GM21515 (cell line): ENCODE results near the gene KMT2E.

Experiments
- ATAC-seq: cut with Tn5 transposase; IDR thresholded peaks from one replicate; pipeline ENCODE4 v1.9.1; 2021; ENCODE audit not compliant: unreplicated experiment

KMT2E gene

DNA sequence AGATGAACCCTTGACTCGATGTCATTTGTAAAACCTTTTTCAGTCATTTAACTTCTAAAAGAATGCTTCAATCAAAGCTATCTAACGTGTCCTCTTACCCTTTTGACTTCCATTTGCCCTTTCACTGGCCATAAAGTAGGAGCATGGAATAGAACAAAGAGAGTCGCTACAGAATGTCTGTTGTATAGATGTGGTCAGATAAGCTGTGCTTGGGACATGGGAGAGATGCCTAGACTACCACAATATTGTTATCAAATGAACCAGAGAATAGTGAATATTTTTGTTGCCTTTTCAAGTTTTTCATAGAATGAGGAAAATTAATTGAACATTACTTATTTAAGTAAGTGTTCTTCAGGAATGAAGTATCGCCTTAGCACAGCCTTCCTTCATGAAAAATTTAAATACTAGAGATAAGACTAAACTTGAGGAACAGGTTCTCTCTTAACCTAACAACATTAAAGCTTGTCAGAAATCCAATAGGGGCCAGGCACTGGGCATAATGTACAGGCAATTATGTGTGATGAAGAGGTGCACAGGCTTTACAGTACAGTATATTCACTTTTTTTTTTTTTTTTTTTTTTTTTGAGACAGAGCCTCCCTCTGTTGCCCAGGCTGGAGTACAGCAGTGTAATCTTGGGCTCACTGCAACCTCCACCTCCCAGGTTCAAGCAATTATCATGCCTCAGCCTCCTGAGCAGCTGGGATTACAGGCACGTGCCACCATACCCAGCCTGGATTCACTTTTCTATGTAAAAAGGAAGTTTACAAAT is 7.5 kb upstream of the KMT2E start:
- no peak for ATAC-seq

DNA sequence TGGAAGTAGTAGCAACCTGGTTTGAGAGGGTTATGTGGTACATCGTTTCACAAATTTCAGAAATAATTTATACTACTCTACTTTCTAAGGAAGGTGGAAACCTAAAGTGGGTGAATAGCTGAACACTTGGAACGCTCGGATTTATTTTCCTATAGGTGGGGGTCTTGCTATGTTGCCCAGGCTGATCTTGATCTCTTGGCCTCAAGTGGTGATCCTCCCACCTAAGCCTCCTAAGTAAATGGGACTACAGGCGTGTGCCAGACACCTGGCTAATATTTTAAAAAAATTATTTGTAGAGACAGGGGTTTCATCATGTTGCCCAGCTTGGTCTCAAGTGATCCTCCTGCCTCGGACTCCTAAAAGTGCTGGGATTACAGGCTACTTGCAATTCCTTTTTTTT is 6.7 kb upstream of the KMT2E start:
- ATAC-seq: no peak

DNA sequence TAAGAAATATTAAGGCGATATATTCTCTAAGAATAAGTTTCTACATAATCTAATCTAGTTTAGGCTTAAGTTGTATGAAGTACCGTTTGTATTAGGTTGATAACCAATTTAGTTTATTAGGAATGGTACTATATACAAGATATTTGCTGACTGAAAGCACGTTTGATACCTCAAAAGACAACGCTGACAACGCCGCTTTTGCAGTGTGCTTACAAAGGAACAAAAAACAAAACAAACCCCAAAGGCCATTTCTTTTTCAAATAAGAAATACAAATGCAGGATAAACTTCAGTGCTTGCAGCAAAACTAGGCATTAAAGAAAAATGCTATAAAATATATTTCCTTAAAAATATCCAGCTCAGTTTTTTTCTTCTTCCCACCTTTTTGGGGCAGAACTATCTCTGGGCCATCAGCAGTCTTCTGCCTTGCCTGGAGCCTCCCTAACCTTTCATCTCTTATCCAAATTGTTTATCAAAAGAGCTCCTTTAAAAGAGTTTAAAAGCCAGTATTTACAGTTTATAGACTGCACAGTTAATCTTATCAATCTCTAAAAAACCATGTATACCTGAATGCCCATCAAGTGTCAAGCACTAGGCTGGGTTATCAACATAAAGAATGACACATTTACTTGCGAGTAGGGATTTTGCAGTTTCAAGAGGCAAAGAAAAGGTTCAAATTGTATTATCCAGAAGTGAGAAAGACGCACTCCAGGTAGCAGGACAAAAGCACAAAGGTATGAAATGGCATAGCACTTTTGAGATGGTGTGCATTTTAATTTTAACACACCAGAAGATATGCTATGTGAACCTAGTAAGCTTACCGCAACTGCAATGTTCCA is 4.1 kb upstream of the KMT2E start:
- no peak for ATAC-seq

DNA sequence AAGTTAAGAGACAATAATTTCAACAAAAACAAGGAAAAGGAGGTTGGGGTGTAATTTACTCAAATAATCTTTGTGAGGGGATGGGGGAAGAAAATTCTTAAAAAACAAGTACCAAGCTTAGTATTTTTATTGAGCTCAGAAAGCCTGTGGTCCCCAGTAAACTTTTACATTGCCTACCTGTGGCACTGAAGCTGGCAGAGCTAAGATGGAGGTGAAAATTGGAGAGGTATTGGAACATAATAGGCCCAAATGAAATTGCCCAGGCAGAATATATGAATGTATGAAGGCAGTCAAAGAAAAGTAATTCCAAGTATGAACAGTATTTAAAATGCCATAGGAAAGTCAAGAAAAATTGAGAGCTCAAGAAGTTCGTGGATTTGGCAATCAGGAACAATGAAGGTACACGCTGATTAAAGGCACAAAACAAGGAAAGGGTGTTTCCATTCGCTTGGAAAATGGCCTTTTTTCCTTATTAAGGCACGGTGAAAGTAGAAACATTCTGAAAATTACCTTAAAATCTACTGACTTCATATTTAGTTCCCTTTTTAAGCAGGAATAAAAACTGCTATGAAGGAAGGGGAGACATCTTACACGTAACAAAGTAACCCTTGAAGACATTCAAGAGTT is 3.4 kb upstream of the KMT2E start:
- no peak for ATAC-seq

DNA sequence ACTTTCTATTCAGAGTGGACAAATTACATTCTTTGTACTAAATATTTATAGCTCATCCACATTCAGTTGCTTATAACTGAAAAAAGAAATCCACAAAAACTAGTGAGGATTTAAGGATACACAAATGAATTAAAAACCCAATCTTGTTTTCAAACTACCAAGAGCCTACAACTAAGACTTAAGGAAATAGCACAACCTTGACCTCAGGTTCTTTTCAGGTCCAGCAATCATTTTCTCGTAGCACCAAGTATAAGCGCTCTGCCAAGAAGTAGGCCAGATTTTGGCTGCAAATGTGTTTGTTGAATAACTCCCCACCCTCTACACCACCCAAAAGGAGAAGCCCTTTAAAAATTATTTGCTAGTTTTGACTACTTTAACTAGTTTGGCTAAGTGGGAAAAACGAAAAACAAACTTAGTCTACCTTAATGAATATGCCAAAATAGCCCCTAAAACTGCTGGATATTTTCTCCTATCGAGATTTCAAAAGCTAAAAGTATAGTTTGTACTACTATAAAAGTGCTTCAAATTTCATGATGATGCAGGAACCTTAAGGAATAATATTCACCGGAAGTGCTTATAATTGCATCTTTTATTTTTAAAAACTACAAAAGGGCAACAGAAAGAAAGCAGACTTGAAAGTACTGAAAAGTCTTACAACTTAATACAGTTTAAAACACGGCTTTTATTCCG is 2.7 kb upstream of the KMT2E start:
- ATAC-seq: no peak

DNA sequence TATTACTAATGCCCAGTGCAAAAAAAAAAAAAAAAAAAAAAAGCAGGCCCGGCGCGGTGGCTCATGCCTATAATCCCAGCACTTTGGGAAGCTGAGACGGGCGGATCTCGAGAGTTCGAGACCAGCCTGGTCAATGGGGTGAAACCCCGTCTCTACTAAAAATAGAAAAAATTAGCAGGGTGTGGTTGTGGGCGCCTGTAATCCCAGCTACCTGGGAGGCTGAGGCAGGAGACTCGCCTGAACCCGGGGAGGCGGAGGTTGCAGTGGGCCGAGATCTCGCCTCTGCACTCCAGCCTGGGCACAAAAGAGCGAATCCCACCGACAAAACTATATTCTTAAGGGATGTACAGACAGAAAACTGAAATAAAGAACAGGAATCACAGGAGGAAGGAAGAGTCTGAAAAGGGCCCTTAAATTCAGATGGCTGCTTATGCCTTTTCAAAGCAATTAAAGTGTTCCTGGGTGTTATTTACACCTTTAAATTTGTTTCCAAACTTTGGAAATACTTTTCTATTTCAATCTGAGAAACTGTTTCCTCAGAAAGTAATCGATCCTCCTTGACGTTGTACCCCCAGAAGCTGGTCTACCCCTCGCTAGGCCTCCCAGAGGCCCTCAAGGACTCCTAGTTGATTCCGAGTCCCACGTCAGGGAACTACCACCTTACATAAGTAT is 2.0 kb upstream of the KMT2E start:
- no peak for ATAC-seq

DNA sequence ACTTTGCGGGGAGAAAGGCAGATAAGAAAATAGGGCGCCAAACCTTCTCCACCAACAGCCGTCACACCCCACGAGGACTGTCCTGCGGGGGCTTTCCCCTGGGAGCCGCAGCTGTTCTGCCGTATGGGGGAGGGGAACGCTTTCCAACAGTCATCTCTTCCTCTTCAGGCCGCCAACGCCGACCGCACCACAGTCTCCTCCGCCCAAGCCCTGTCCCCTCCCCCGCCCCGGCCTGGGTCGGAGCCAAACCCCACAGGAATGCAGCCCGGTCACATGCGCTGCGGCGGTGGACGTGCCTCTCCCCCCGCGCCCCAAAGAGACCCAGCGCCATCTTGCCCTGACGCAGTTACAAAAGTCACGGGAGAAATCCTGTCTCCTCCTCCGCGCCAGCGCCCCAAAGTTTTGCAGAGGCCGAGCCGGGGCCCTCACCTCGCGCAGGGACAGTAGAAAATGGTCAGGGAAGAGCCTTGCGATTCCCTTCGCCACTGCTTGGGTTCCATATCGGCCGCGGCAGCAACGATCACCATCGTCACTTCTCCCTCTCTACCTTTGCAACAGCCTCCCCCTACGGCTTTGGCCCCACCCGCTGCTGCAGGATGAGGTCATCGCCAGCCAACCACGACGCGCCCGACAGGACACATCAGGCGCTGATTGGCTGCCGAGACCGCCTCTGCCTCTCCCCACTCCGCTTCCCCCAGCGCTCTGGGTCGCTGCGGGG is 1.3 kb upstream of the KMT2E start:
- peak; percentile 65 for ATAC-seq

DNA sequence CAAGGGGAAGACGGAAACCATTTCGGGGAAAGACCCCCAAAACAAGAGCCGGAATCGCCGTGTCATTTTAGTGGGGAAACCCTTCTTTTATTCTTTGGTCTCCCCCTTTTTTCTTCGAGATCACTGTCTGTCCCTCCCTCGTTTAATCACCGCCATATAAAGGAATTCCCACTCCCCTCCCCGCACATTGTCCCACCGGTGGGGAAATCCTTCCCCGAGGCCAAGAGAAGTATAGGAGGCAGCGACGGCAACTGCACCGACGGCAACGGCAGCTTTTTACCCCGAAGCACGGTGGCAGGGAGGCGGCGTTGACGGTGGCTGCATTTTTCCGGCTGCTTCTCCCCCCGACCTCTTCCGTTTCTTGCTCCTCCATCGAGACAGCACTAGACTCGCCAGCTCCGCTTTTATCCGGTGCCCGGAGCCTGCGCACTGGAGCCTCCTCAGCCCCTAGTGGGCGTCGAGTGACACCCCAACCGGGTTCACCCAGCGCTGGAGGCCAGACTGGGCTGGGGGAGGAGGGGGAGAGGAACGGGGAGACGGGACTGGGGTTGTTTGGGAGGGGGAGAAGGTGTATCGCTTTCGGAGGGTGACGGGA is 687 bp upstream of the KMT2E start:
- peak; percentile 37 for ATAC-seq

DNA sequence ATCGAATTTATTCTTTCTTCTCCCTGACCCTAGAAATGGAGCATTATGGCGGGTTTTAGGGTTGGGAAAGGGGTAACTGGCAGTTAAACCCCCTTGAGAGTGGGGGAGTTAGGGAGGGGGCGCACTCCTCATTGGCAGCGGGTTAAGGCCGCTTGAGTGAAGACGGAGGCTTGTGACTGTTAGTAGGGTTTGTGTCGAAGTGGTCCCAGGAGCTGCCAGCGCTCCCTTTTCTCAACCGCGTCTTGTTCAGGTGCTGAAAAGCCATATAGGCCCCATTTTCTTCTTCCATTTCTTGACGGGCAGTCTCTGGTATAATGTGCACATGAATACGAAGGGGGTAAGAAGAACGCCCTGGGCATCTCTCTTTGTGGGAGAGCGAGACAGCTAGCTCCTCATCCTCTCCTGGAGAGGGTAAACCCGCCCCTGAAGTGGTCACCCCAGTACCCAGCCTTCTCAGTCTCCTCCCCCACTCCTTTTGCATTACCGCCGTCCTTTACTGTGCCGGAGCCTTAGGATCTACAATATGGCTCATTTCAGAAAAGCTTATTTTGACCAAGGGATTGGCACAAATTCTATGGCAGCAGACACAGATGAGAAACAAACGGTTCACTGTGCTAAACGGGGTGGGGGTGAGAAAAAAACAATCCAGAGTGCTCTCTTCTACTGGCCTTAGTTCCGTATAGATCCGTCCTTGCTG is 836 bp downstream of the KMT2E start:
- no peak for ATAC-seq

DNA sequence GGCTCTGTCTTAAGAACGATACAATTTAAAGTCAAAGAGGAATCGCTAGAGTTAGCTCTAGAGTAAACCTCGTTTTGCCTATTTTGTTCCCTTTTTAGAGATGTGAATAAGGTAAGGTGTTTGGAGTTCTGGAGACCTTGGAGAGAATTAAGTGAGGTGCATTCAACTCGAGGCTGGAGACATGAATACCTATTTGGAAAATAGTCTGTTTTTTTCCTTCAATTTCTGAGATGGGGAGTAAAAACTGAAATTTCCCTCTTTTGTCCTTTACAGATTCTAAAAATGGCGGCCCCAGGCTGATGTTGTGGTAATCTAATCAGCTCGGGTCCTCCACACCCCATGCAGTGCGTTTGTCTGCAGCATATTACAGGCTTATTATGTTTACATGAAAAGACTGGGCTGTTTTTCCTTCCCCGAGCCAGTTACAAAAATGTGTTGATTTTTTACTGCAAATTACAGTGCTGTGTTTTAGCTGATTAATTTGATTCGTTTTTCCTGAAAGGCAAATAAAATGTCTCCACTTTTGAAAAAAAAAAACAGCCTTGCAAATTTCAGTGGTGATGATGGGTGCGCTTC is 1.5 kb downstream of the KMT2E start:
- no peak for ATAC-seq

DNA sequence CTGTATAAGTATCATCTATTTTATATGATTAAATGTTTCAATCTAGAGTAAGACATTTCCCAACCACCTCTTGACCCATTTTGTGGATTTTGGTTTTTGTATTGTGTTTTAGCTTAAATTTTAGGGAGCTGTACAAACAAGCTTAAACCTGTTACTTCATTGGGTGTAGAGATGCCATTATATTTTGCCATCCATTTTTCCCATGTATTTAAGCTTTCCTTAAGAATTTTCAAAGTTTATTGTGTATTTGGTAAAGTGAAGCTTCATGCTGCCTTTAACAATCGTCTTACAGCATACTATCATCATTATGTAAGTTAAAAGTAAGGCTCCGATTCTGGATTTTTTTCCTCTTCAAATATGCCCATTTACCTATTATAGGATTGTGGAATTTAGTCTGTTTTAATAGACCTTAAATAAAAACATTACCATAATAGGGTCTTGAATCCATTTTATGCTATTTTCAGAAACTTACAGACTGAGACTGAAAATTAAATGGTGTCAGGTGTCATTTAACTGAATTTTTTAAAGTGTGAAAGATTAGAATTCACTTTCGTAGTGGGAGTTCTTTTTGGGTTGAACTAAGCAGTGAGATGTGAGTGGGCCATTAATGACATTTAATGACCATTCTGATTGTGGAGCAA is 2.2 kb downstream of the KMT2E start:
- ATAC-seq: no peak

DNA sequence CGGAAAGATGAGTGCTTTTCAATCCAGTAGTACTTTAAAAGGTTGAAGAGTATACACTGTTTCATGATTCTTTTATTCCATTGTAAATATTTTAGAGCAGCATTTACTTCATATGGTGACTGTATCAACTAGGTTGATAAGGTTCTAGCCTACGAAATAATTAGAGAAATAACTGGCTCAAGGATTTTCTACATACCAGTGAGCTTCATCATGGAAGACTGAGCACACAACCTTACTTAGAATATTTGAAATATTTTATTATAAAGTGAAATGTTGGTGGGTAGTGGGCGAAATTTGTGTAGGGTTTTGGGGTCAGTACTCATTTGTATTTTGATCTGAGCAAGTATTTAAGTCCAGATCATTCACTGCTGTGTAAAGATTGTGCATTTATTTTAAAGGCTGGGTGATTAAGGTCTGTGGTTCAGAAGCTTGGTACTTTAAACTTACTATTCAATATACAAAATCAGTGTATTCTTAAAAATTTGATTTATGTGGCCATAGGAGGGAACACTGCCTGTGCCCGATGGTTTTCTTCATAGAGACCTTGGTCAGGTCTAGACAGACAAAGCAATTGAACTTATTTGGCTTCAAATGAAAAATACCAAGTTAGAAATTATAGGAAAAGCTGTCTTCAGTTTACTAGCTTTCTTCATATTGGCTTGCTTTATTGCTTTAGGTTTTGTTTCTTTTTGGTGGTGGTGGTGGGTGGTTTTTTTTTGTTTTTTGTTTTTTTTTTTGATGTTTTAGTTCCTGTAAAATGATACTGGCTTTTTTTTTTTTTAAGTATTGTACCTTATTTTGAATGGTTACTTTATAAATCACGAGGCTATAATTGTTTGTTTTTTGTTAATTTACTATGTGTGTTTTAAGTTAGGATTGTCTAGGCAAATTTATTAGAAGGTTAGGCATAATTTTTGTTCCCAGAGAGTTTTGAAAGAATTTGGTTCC is 3.0 kb downstream of the KMT2E start:
- ATAC-seq: no peak

DNA sequence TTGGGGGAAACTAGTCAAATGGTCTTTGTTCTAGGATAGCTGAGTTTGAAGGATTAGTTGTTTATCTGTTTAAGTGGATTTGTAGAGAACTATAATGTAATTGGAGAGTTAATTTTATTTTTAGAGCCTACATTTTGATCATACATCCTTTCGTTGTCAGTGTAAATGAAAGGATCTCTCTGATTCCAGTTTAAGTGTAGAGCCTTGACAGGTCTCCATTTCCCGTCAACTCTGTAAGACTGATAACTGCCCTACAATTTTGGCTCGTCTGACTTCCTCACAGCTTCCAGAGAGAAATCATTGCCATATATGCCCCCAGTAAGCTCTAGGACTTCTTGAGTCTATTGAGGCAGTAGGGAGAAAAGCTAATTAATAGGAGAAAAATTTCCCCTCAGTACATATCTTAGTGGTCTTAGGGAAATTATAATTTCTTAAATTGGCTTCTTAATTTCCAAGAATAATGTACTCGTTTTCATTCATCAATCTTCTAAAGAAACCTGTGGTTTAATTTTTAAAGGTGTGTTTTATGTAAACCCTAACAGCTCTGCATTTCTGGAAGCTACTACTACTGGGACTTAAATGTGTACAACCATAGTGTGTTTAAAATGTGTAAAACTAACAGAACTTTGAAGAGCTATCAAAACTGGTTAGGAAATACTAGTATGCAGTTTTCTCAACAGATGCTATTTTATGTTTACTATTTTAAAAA is 3.8 kb downstream of the KMT2E start:
- no peak for ATAC-seq

DNA sequence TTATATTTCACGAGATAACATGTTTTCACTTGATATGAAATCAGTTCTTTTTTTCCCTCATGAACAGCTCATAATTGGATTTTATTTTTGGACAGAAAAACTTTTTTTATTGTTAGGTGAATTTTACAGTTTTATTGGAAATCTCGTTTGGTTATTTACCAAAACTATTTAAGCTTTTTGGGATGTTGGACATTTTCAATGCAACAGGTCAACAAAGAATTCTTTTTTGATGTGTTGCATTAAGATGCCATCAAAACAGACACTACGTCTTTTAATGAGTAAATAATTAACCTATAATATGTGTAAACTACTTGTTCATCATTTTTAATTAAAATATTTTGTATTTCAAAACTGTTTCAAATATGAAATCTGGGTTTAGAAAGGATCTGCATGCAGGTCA is 5.3 kb downstream of the KMT2E start:
- no peak for ATAC-seq

DNA sequence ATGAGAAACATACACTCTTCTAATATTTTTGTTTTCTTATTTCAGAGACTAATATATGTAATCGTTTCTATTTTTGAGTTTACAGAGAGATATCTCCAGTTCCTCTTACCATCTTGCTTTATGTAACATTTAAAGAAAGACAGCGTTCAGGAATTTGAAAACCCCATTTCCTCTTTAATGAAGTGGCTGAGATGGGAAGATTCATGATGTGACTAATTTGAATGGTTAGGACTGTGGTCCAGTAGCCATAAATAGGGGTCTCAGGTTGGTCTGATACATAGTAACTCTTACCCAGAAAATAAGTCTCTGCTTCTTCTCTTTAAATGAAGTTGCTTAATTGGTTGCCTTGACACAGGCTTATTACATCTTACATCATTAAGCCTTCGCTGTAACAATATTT is 6.9 kb downstream of the KMT2E start:
- no peak for ATAC-seq

DNA sequence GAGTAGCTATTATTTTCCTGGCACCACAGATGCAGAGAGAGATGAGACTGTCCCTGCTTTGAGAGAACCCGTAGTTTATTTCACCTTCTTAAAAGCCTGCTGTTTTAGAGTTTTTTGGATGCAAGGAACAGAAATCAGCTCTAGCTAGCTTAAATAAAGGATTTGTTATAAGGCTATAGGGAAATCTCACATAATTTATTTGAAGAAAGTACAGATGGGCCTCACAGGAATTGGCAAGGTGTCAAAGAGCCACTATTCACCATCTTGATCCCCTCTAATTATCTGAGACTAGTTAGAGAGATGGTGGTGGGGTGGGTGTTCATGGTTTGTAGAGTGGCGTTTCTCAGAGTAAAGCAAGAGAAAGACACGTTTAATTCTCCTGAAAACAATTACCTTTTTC is 7.3 kb downstream of the KMT2E start:
- ATAC-seq: no peak

DNA sequence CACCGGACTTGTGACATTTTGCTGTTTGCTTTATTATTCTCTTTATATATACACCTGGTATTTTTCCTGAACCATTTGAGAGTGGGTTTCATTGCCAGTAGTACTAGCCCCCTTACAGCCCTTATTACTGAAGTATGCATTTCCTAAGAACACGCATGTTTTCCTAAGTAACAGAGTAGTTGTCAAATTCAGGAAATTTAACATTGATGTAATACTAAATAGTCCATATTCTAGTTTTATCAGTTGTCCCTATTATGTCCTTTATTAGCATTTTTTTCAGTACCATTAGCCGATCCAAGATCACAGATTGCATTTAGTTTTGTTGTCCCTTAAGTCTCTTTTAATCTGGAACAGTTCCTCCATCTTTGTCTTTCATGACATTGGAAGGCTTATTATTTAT is 8.0 kb downstream of the KMT2E start:
- no peak for ATAC-seq
